Fibroblast of skin of back (primary cell): ENCODE results near the gene TNNI2.

ENCODE experiments used
- DNase-seq: peaks from one replicate; pipeline ENCODE4 v3.0.0-alpha.2; 2013

Gene TNNI2

DNA sequence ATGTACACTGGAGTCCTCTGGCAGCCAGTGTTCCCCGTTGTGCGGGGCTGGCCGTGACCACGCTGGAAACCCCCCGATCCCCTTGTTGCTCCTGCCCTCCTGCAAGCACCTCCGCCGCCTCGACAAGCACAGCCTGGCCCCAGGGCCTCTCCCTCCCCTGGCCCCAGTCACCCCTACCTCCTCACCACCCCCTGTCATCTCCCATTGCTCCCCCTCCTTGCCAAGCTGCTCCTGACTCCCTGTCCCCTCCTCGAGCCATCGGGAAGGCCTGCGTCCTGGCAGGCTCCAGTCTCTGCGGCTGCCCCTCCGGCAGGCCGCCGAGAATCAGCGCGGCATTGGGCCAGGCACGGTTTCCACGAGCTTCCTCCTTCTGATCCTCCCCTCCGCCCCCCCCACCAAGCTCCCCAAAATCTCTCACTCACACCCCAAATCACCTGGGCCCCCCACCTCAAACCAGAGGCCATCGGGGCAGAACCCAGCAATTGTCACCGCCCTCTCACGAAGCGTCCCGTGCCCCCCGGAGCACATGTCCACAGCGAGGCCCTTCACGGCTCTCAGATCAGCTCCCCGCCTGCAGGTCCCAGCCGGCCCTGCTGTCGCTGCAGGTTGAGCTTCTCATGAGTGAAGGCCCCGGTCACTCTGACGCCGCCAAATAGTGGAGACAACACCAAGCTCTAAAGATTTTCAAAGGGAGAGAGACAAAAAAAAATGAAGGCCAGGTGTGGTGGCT, 8.4 kb downstream of the TNNI2 start:
- no peak for DNase-seq

DNA sequence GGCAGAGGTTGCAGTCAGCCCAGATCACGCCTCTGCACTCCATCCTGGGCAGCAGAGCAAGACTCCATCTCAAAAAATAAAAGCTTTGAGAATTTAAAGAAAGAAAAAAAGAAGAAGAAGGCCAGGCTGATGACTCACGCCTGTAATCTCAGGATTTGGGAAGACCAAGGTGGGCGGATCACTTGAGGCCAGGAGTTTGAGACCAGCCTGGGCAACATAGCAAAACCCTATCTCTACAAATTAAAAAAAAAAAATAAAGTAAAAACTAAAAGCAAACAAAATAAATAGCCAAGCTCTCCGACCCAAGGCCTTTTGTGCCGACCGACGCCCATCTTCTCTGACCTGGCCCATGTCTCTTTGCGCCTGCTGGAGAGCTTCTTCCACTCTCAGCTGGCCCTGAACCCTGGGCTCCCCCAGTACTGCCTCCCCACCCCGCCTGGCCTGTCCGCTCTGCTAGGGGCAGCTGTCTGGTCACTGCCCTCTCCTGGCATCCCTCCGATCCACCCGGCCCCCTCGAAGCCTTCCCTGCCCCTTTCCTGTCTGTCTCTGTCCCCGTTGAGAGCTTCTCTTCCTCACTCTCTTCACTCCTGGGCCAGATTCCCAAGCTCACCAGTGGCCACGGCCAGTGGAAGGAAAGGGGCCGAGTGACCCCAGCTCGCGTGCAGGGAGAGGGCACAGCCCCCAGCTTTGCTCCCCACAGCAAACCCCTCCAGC, 9.3 kb downstream of the TNNI2 start:
- no peak for DNase-seq

DNA sequence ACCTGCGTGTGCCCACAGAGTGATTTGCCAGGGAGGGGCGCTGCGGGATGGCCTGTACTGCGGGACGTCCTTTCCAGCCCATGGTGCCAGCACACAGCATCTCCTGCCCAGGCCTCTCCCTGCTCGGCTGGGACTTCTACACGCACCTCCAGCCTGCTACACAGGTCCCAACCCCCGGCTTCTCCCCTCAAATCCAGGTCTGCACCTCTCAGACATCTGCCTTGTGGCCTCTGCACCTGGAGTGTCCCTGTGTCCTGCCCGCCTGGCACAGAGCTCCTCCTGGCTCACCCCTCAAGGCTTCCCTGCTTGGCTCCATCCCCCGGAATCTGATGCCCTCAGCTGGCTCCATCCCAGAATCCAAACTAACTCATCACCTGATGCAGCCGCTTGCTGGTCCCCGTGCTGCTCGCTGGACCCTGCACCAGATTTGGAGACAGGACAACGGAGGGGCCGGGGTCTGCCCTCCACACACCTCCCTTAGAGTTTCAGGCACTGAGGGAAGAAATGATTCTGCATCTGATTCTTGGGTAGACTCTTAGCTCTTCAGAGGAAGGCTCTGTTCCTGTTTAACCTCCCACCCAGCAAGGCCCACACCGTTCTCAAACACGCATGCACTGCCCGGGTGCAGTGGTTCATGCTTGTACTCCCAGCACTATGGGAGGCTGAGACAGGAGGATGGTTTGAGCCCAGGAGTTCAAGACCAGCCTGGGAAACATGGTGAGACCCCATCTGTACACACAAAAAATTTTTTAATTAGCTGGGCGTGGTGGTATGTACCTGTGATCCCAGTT, 10.1 kb downstream of the TNNI2 start:
- DNase-seq, result no peak

DNA sequence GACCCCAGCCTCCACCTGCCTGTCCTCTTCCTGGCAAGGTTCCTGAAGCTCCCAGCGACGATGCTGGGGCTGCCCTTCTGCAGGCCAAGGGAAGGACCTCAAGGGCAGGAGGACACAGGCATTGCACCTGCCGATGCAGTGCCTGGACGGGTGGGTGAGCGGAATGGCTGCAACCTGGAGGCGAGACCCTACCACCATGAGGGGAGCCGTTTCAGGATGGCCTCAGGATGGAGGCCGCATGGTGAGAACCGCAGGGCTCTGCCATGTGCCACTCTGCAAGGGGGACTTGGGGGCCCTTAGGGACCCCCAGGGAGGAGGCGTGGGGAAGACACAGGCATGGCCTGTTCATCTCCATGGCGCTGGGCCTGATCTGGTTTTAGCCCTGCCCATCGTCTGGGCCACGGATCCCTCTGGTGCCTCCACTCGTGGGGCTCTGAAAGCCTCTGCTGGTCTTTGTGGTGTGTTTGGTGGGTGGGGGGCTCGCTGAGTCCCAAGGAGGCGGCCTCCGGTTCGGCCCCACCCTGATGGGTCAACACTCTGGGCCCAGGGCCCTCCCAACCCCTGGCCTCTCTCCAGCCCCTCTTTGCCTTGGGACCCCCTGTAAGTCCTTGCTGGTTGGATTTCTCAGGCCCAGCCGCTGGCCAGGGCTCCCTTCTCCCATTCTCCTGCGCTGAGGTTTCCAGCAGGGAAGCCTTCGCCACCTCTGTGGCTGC, 12.8 kb downstream of the TNNI2 start:
- no peak for DNase-seq

DNA sequence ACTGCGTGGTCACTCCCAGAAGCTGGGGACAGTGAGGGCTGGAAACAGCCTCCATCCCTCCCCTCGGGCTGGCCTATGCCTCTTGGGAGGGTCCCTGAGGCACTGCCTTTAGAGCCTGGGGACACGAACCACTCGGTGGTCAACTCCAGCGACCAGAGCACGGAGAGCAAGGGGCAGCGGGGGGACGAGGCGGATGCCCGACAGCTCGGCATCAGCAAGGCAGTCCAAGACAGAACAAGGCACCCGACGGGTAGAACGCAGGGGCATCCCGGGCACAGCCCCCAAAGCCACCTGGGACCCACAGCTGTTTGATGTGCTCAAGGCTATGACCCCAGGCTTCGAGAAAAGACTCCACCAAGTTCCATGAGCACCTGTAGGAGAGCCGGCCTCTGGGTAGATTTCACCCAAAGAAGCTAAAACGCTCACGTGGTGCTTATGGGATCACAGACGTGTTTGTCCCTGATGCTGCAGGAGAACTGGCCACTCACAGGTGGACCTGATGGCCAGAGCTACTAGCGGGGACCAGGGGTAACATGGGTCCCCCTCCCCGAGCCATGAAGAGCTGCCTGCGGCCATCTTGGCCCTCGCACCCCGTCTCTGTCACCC, 13.6 kb downstream of the TNNI2 start:
- DNase-seq, result no peak

DNA sequence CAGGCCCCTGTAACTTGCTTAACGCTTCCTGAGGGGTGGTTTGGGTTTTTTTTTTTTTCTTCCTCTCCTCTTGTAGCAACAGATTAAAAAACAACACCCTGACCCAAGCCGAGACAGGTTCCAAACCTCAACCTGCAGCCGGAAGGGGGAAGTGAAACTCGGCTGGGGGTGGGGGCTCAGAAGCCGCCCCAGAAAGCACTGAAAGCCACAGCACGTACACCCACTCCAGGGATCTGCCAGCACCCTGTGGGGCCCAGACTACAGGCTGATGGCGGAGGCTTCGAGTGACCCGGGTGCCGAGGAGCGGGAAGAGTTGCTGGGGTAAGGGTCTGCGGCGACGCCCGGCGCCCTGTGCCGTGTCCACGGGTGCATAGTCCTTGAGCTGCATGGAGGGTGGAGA, 14.1 kb downstream of the TNNI2 start, which contains the start of gene LSP1:
Gene LSP1 (plus strand): TSS at position 208 of the 400 bp plus-strand sequence. CDS start 61 bp downstream, at position 269.
- DNase-seq, result no peak

DNA sequence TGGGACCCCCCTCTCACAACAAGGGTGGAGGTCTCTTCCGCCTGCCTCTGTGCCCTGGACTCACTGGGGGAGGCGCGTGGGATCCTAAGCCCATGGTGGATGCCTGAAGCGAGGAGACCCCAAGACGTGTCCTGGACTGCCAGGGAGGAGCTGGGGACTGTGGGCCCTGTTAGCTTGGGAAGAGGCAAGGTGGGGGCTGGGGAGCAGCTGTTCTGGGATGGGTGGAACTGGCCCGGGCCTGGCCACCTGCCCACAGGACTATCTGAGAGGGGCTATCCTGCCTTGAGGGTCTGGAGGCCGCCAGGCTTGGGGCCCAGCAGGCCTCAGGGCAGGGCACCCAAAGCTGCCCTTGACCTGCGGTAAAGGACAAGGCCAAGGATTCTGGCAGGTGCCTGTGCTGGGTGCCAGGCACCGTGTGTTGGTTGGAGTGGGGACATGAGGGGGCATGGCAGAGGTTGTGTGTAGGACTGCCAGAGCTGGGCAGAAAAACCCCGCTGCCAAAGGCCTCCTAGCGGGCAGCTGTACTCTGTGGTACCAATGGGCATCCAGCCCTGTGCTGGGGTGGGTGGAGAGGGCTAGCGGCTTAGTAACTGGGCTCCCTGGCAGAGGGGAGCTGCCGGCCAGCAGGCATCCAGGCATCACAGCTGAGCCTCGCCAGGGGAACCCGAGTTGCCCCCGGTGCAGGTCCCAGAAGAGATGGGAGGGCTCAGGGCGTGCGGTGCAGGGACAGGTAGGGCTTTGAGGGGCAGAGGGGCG, 14.8 kb downstream of the TNNI2 start:
- no peak for DNase-seq

DNA sequence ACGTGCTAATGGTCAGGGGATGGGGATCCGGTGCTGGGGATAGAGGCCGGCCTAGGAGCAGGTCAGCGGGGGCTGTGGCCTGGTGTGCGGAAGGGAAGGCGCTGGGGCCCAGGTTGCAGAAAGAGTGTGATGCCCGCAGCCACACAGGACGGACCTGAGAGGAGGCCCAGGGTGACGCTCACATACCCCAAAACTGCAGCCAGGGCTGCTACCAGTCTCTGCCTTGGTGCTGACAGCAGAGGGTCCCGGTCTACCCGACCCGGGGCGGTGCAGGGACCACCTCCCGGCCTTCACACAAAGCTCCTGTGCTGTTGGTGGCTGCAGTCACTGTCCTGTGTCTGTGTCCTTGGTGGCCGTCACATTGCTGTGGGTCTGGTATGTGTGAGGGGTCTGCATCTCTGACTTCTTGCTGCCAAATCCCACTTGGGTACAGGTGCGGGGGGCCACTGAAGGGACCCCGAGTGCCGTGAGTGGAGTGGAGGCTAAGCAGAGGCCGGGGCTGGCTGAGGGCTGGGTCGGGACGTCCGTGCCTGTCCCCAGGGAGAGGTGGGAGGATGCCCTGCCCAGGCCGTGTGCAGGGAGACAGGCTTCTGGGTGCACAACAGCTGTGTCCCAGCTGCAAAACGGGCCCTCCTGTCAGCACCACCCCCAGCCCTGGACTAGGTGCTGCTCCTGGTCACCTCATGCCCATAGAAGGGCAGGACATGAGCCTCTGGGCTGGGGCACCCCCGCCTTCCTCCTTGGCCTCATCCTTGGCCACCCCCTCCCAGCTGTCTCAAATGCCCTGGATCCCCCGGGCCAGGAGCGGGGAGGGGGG, 15.6 kb downstream of the TNNI2 start:
- DNase-seq, result no peak

DNA sequence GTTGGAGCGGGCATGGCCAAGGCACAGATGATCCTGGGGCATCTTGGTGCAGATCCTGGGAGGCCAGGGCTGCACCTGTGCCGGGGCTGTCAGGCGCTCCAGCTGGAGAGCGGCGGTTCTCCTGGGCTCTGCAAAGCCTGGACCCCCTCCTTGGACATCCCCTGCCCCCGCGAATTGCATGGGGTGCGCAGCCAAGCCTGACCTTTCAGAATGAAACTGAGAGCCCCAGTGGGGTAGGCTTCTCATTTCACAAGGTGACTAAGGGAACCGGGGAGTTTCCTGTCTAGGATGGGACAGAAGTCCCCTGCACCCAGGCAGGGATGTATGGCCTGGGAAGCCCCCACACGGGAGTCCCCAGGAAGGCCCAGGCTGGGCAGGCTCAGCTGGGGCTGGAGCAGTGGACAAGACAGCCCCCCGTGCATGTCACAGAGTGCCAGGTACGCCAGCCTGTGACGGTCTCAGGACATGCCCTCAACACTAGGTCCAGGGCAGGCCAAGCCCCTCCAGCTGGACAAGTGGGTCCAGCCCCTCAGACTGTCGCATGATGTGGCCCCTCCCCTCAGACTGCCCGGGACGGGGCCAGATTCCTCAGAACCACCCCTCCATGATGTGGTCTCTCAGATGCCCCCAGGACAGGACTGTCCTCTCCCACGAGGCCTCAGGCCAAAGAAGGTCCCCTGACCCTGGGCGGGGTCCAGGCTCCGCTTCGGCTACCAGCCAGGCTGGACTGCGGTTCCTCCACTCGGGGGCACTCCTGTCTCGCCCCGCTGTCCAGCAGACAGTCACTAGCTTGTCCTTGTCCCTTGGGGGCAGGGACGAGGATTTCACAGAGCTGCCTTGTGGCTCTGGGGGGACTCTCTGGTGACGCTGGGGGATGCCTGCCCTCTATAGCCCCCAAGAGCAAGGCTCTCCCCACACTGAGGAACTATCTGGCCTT, 16.4 kb downstream of the TNNI2 start:
- no peak for DNase-seq

DNA sequence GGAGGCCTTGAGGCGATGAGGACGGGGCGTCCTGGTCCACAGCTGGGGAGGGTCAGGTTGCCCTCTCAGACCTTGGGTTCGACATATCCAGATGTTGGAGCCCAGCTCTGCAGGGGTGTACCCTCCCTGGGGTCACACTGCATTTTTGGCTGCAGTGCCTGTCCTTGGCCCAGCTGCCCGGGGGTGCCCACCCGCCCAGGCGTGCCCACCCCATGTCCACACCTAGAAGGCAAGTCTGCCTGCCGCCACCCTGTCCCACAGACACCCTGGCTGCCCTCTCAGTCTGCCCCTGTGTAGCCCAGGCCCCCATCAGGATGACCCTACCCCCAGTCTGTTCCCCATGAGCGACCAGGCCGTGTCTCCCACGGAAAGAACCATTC, 17.1 kb downstream of the TNNI2 start:
- DNase-seq, result no peak

DNA sequence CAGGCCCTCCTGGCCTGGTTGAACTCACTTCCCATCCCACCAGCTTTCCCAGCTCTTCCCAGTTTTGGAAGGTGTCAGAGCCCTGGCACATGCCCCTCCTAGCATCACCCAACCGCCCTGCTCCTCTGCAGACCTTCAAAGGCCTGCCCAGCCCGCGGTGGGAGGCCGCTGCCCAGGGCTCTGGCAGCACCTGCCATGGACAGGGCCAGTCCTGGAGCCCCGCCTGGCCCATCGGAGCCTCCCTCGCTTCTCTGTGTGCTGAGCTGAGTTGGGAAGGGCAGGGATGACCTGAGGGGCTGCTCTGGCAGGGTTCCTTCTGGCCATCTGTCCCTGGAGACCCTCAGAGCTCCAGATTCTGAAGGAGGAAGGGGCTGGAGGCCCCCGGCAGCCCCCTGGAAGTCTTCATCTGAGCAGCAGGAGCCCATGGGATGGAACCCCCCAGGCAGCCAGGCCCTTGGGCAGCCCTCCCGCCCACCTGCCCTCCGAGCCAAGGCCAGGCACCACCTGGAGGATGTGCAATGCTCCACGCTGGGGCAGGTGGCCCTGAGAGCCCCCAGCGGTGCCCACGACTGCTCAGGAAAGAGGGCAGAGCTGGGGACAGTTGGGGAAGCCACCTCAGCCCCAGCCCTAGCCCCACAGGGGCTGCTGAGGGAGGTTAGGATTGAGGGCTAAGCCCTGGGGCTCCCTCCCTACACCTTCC, 17.7 kb downstream of the TNNI2 start:
- DNase-seq, result no peak

DNA sequence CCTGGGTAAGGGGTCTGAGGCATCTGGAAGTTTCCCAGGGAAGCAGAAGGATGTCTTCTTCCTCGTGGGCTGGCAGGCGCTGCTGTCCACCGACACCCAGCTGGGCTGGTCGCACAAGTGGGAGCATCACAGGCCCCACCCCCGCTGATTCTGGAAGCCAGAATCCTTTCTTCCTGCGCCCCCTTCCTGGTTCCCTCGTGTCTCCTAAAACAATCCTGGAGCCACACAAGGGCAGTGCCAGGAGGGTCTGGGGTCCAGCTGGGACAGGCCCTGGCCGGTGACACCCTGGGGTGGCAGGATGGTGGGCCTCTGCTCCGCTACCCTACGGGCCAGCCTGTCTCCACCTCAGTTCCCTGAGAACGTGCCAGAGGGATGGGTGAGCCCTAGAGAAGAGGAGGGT, 18.3 kb downstream of the TNNI2 start:
- no peak for DNase-seq

DNA sequence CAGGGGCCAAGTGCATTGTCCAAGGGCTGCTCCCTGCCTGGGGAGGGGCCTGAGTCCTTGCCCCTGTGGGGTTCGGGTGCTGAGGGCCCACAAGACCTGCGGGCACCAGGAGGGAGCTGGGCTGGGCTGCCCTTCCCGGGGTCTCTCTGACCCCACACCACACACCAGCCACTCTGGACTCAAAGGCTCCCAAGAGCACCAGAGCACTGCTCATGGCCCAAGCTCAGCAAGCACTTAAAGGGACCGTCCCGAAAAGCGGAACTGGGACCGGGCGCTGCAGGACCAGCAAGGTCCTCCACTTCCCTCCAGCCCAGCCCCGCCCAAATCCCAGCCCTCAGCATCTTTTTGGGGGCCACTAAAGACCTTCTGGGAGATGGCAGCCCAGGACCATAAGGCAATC, 19.4 kb downstream of the TNNI2 start:
- no peak for DNase-seq

DNA sequence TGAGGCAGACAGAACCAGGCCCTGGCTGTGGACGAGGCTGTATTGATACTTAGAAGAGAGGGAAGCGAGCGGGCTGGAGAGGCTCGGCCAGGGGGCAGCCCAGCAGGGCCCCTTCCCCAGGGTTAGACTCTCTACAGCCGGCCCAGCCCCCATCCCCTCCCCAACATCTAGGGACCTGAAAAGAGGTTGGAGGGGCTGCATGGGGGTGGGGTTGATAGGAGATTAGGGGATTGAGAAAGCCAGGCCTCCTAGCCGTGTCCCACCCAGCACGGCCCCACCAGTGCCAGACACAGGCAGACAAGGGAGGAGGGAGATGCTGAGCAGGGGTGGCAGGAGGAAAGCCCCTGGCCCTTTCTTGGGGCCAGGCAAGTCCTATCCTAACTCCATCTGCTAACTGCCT, 19.8 kb downstream of the TNNI2 start:
- no peak for DNase-seq

DNA sequence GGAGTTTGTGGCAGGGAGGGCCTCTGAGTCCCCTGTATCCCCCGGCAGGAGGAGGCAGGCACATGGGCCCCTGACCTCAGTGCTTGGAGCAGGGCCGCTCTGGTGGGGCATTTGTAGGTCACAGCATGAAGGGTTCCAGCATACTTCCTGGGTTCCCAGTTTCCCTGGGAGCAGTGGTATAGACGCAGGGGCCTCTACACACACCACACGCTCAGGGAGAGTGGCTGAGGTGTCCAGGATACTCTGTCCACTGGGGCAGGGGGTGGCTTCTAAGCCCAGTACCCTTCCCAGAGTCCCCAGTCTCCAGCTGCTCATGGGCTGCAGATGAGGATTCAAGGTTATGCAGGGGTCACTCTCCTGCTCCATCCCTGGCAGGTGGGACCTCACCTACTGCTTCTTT, 20.2 kb downstream of the TNNI2 start:
- no peak for DNase-seq

DNA sequence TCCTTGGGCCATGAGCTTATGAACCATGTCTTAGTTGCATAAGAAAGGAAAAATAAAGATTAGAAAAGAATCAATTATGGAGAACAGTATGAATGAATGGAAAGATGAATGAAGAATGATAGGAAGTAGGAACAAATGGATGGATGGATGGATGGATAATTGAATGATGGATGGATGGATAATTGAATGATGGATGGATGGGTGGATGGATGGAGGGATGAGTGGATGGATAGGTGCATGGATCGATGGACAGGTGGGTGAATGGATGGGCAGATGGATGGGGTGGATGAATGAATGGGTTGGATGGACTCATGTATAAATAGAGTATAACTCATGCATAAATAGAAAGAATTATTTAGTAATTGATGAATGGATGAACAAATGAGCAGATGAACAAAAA, 21.3 kb downstream of the TNNI2 start:
- no peak for DNase-seq

DNA sequence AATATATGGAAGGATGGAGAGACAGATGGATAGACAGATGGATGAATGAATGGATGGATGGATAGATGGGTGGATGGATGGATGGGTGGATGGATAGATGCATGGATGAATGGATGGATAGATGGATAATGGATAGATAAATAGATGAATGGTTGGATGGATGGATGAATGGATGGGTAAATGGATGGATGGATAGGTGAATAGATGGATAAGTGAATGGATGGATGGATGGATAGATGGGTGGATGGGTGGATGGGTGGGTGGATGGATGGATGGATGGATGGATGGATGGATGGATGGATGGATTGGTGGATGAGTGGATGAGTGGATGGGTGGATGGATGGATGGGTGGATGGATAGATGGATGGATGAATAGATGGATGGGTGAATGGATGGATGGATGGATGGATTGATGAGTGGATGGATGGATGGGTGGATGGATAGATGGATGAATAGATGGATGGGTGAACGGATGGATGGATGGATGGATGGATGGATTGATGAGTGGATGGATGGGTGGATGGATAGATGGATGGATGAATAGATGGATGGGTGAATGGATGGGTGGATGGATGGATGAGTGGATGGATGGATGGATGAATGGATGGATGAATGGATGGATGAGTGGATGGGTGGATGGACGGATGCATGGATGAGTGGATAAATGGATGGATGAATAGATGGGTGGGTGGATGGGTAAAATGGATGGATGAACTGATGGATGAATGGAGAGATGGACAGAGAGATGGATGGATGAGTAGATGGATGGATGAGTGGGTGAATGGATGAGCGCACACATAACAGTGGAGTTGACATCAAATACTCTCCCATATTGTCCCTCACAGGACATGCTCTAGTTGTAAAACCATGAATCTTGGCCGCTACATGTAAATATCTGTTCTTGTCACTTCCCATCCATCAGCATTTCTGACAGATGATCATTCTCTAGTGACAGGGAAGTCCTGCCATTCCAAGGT, 22.9 kb downstream of the TNNI2 start:
- no peak for DNase-seq
